GM10248 (cell line): Measurements from ENCODE around the gene CPVL.

Experiments
- CTCF ChIA-PET: fragments of 300-600 bp; sonication (Branson Sonifier 250); formaldehyde crosslinking; extraction: SDS; loops from one replicate; lab custom pipeline; 2021; ENCODE audit warnings: antibody characterized with exemption; lab: Yijun Ruan, JAX
- POLR2A ChIA-PET: fragments of 350-650 bp; sonication (Branson Sonifier 250); formaldehyde crosslinking; extraction: SDS; loops from one replicate; lab custom pipeline; 2020; ENCODE audit warnings: antibody characterized with exemption; lab: Yijun Ruan, JAX
- DNase-seq: peaks from one replicate; pipeline ENCODE4 v3.0.0; 2012; ENCODE audit errors: extremely low spot score
- TF ChIP-seq, protein P1 (sequence below): IDR thresholded peaks from 2 replicates; pipeline ENCODE4 v1.5.1; 2012; ENCODE audit warnings: mild to moderate bottlenecking, low read depth; ENCODE audit errors: extremely low read depth, missing control alignments, control extremely low read depth

The CPVL gene

DNA sequence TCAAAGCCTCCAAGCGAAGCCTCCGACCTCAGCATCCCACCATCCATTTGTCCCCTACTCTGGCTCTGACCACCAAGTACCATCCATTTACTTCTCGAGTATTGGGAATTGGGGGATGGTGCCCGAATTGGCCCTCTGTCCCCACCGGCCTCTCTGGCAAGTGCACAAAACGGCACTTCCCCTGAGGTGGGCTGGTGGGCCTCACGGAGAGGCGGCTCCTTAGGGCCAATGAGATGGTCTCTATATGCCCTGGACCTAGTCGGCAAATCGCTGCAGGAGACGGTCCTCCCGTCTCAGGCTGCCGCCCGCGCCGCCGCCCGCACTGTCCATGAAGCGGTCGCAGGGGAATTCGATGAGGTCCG lies 191.0 kb downstream of the CPVL start:
- no peak for DNase-seq
- CTCF ChIA-PET, result interaction anchor here (1.3 to 1.7 kb wide), 2 partner anchors 16 to 28 kb away, joined by 3 to 5 read pairs; no protein-coding TSS in a partner anchor
- TF ChIP-seq, protein P1, sequence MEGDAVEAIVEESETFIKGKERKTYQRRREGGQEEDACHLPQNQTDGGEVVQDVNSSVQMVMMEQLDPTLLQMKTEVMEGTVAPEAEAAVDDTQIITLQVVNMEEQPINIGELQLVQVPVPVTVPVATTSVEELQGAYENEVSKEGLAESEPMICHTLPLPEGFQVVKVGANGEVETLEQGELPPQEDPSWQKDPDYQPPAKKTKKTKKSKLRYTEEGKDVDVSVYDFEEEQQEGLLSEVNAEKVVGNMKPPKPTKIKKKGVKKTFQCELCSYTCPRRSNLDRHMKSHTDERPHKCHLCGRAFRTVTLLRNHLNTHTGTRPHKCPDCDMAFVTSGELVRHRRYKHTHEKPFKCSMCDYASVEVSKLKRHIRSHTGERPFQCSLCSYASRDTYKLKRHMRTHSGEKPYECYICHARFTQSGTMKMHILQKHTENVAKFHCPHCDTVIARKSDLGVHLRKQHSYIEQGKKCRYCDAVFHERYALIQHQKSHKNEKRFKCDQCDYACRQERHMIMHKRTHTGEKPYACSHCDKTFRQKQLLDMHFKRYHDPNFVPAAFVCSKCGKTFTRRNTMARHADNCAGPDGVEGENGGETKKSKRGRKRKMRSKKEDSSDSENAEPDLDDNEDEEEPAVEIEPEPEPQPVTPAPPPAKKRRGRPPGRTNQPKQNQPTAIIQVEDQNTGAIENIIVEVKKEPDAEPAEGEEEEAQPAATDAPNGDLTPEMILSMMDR, result no peak
- POLR2A ChIA-PET, result no interaction called here

DNA sequence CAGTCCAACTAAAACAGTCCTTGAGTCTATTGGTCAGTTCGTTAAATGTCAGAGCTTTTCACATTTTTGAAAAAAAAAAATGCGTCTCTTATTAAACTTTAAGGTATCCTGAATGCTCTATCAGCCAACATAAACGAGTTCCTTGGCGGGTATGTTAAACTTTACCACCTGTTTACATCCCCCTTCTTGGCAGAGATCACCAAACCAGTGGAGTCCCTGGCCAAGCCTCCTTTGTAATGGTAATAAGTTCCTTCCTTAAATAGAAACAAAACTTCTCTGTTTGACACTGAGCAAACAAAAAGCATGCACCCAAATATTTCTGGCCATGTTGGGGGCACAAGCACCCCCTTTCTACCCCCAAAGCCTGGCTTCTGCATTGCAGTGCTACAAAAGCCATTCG lies 191.4 kb downstream of the CPVL start:
- ChIA-PET POLR2A (no interaction called here), CTCF (no interaction called here)
- no peak for DNase-seq
- TF ChIP-seq, protein P1, result no peak

- TF ChIP-seq, protein P1, result no peak
- DNase-seq, result no peak
- POLR2A ChIA-PET, result no interaction called here
- CTCF ChIA-PET, result no interaction called here
Measured at GRCh38 chr7:28954471-28954870, 191.9 kb downstream of the CPVL start.

- TF ChIP-seq, protein P1, result no peak
- DNase-seq, result no peak
- POLR2A ChIA-PET, result no interaction called here
Measured at GRCh38 chr7:28953633-28954032, 192.7 kb downstream of the CPVL start.

More at GRCh38 chr7:28953633-28954032, 192.7 kb downstream of the CPVL start:
- CTCF ChIA-PET, result interaction anchor here (0.9 to 1.8 kb wide), 5 partner anchors 13 to 153 kb away, joined by 3 to 8 read pairs (median 3); no protein-coding TSS in a partner anchor
